Activated CD8-positive, alpha-beta T cell treated with anti-CD3 and anti-CD28 coated beads for 36 hours (primary cell): ENCODE data around the gene ENTPD7. TPM values are rescaled to one million over a fixed set of nuclear protein-coding genes. Genes with fewer than 3 reads are reported as not detected.

Source experiments
- ATAC-seq: fragments of 200-7000 bp; cut with Tn5 transposase; one replicate; pipeline ENCODE4 v1.10.0; 2021; ENCODE audit warnings: mild to moderate bottlenecking, moderate library complexity
- CTCF ChIA-PET: fragments of 350-600 bp; sonication (Branson Sonifier 250); formaldehyde crosslinking; loops from one replicate; lab custom pipeline; 2021; ENCODE audit warnings: antibody characterized with exemption; lab: Charles Lee
- POLR2A ChIA-PET: fragments of 350-600 bp; sonication (Branson Sonifier 250); formaldehyde crosslinking; loops from one replicate; lab custom pipeline; 2021; ENCODE audit warnings: antibody characterized with exemption; lab: Charles Lee
- DNase-seq: peaks from one replicate; pipeline ENCODE4 v3.0.0-alpha.2; 2020
- H3K27ac Mint-ChIP-seq: one replicate; pipeline ENCODE4 v1.8.0; 2021; ENCODE audit warnings: mild to moderate bottlenecking, mixed read lengths
- H3K27me3 Mint-ChIP-seq: one replicate; pipeline ENCODE4 v1.8.0; 2021; ENCODE audit warnings: mixed read lengths
- H3K36me3 Mint-ChIP-seq: one replicate; pipeline ENCODE4 v1.8.0; 2021; ENCODE audit warnings: low read depth, mixed read lengths
- H3K4me1 Mint-ChIP-seq: one replicate; pipeline ENCODE4 v1.8.0; 2021; ENCODE audit warnings: low read depth, mixed read lengths
- H3K4me3 Mint-ChIP-seq: one replicate; pipeline ENCODE4 v1.8.0; 2021; ENCODE audit warnings: mild to moderate bottlenecking, moderate library complexity, mixed read lengths
- H3K9me3 Mint-ChIP-seq: one replicate; pipeline ENCODE4 v1.8.0; 2021; ENCODE audit warnings: mixed read lengths
- CTCF ChIP-seq: fragments of 200-600 bp; IDR thresholded peaks from one replicate; pipeline ENCODE4 v1.8.0; 2022; ENCODE audit warnings: antibody characterized with exemption, mild to moderate bottlenecking
- intact Hi-C: fragments of 100-400 bp; cut with micrococcal nuclease; formaldehyde crosslinking; loops from one replicate; pipeline ENCODE4 v1.10.0; 2022
- total RNA-seq, 2 experiments: library from RNA; stranded (reverse); gene quantifications; one replicate each; pipeline ENCODE4 v1.2.3, GENCODE V29; 2021

ENTPD7 gene
- total RNA-seq = 1 to 10 TPM; 1.9 to 2.2 TPM

- Mint-ChIP-seq H3K4me3 (peak within 1 kb of the TSS; percentile 84), H3K27me3 (peaks cover 8% of the 10 kb centered on the region), H3K9me3 (no peaks in the 10 kb centered on the region), H3K27ac (peak within 1 kb of the TSS; percentile 83), H3K4me1 (peaks cover 21% of the 10 kb centered on the region), H3K36me3 (peaks cover 3% of the 10 kb centered on the region)
- TF ChIP-seq CTCF = peak; percentile 14
- intact Hi-C loops = loop anchor here (5.0 to 10.0 kb wide), 2 partner anchors 37 to 866 kb away; partner anchors contain the start of genes NDUFB8 and SLC25A28
- ChIA-PET CTCF (interaction anchor here (0.9 to 3.2 kb wide), 10 partner anchors 13 to 1234 kb away, joined by 3 to 16 read pairs (median 5); partner anchors contain the start of gene SLC25A28), POLR2A (interaction anchor here (0.7 to 2.8 kb wide), 8 partner anchors 13 to 228 kb away, joined by 3 to 39 read pairs (median 4); partner anchors contain the start of genes COX15, CUTC and SLC25A28)
- ATAC-seq (peak; percentile 99), DNase-seq (peak; percentile 96)
These were observed at the start of gene ENTPD7 for GRCh38 chr10:99659031-99659867. Gene ENTPD7, plus strand, starts transcription at chr10:99659509. Its CDS starts 448 bp downstream, at chr10:99659957.

DNA sequence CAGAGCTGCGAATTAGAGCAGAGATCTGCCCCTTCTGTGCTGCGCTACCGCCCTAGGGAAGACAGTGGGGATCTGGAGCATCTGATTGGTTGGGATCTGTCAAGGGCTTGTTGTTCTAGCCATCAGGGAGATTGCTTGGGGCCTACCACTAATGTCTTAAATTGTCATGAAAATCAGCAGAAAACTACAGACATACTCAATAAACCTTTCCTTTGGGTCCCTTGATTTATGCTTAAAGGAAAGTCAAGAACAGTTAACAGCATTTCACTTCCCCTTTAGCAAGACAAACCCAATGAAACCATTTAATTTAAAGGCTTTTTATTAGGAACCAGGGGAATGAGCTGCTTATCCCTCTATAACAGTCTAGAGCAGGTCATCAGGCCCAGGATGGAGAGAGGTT lies 49.1 kb upstream of the ENTPD7 start:
- ATAC-seq (no peak), DNase-seq (no peak)
- no peak for TF ChIP-seq CTCF
- H3K4me1 Mint-ChIP-seq = peaks cover 11% of the 10 kb centered on the region
- H3K9me3 Mint-ChIP-seq = no peaks in the 10 kb centered on the region
- intact Hi-C loops = loop anchor here (5.0 kb wide), 1 partner anchor 218 kb away; no protein-coding TSS in a partner anchor
- H3K36me3 Mint-ChIP-seq = peaks cover 16% of the 10 kb centered on the region
- H3K4me3 Mint-ChIP-seq = no peak overlapping the region
- H3K27me3 Mint-ChIP-seq = no peaks in the 10 kb centered on the region
- ChIA-PET POLR2A (interaction anchor here (1.7 kb wide), 1 partner anchor 9 kb away, joined by 7 read pairs; no protein-coding TSS in a partner anchor), CTCF (interaction anchor here (1.0 to 9.5 kb wide), 2 partner anchors 48 to 174 kb away, joined by 5 to 80 read pairs; no protein-coding TSS in a partner anchor)
- H3K27ac Mint-ChIP-seq = no peak overlapping the region

DNA sequence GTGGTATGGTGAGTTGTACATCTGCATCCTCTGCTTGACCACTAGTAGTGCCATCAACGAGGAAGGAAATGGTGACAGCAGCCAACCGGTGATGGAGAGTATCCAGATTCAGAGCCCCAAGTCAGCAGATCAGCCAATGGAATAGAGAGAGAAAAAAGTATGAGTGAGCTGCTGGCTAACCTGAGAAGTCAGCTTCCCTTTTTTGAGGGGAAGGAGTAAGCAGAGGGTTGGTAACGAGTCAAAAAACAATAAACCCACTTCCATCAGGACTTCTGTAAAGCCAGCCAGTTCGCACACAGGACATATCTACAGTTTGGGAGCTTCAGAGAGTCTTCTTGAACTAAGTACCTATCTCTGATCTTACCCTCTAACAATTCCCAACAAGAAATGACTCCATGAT lies 48.0 kb upstream of the ENTPD7 start:
- peaks cover 21% of the 10 kb centered on the region for H3K4me1 Mint-ChIP-seq
- H3K27ac Mint-ChIP-seq = no peak overlapping the region
- no peak for ATAC-seq
- H3K36me3 Mint-ChIP-seq = peaks cover 25% of the 10 kb centered on the region
- CTCF ChIA-PET = interaction anchor here (0.6 to 9.5 kb wide), 18 partner anchors 9 to 223 kb away, joined by 3 to 80 read pairs (median 4); partner anchors contain the start of genes ENTPD7 and GOT1
- no peak overlapping the region for H3K4me3 Mint-ChIP-seq
- POLR2A ChIA-PET = no interaction called here
- no peaks in the 10 kb centered on the region for H3K27me3 Mint-ChIP-seq
- no peak for DNase-seq
- no peaks in the 10 kb centered on the region for H3K9me3 Mint-ChIP-seq
- intact Hi-C loops = loop anchor here (5.0 kb wide), 1 partner anchor 219 kb away; no protein-coding TSS in a partner anchor
- TF ChIP-seq CTCF = no peak

- POLR2A ChIA-PET = interaction anchor here (1.5 kb wide), 1 partner anchor 176 kb away, joined by 6 read pairs; no protein-coding TSS in a partner anchor
- H3K4me1 Mint-ChIP-seq = peaks cover 30% of the 10 kb centered on the region
These were observed 47.0 kb upstream of the ENTPD7 start for GRCh38 chr10:99612167-99612831.

More at GRCh38 chr10:99612167-99612831, 47.0 kb upstream of the ENTPD7 start:
- intact Hi-C loops = loop anchor here (5.0 kb wide), 1 partner anchor 220 kb away; no protein-coding TSS in a partner anchor
- H3K27ac Mint-ChIP-seq = peak overlapping the region; percentile 9
- no peaks in the 10 kb centered on the region for H3K9me3 Mint-ChIP-seq
- peak; percentile 85 for TF ChIP-seq CTCF
- H3K4me3 Mint-ChIP-seq = no peak overlapping the region
- DNase-seq (peak; percentile 26), ATAC-seq (peak; percentile 63)
- peaks cover 25% of the 10 kb centered on the region for H3K36me3 Mint-ChIP-seq
- CTCF ChIA-PET = interaction anchor here (0.6 to 9.5 kb wide), 35 partner anchors 8 to 235 kb away, joined by 3 to 80 read pairs (median 4); partner anchors contain the start of genes COX15, CUTC, ENTPD7 and GOT1
- no peaks in the 10 kb centered on the region for H3K27me3 Mint-ChIP-seq
